GM10248 (cell line): ENCODE results near the gene CDX1.

Source experiments
- CTCF ChIA-PET: fragments of 300-600 bp; sonication (Branson Sonifier 250); formaldehyde crosslinking; extraction: SDS; loops from one replicate; lab custom pipeline; 2021; ENCODE audit warnings: antibody characterized with exemption; lab: Yijun Ruan, JAX
- POLR2A ChIA-PET: fragments of 350-650 bp; sonication (Branson Sonifier 250); formaldehyde crosslinking; extraction: SDS; loops from one replicate; lab custom pipeline; 2020; ENCODE audit warnings: antibody characterized with exemption; lab: Yijun Ruan, JAX
- DNase-seq: peaks from one replicate; pipeline ENCODE4 v3.0.0; 2012; ENCODE audit errors: extremely low spot score
- CTCF ChIP-seq: IDR thresholded peaks from 2 replicates; pipeline ENCODE4 v1.5.1; 2012; ENCODE audit warnings: mild to moderate bottlenecking, low read depth; ENCODE audit errors: extremely low read depth, missing control alignments, control extremely low read depth

Gene CDX1

GRCh38 chr5:150211156-150212030 is 44.8 kb downstream of the CDX1 start:
- POLR2A ChIA-PET, result no interaction called here
- CTCF ChIA-PET, result interaction anchor here (0.8 to 6.4 kb wide), 4 partner anchors 7 to 187 kb away, joined by 3 to 49 read pairs (median 3); no protein-coding TSS in a partner anchor
- DNase-seq, result no peak
- no peak for TF ChIP-seq CTCF

GRCh38 chr5:150213530-150213929 is 47.0 kb downstream of the CDX1 start:
- ChIA-PET POLR2A (no interaction called here), CTCF (interaction anchor here (0.6 to 2.3 kb wide), 2 partner anchors 10 to 84 kb away, joined by 4 to 5 read pairs; no protein-coding TSS in a partner anchor)
- DNase-seq, result no peak
- TF ChIP-seq CTCF, result no peak

GRCh38 chr5:150214289-150214688 is 47.7 kb downstream of the CDX1 start:
- ChIA-PET CTCF (interaction anchor here (2.3 kb wide), 1 partner anchor 85 kb away, joined by 5 read pairs; no protein-coding TSS in a partner anchor), POLR2A (no interaction called here)
- no peak for DNase-seq
- no peak for TF ChIP-seq CTCF

GRCh38 chr5:150215979-150216944 is 49.7 kb downstream of the CDX1 start:
- DNase-seq, result no peak
- CTCF ChIA-PET, result interaction anchor here (0.7 to 4.3 kb wide), 12 partner anchors 8 to 364 kb away, joined by 3 to 49 read pairs (median 5); no protein-coding TSS in a partner anchor
- no peak for TF ChIP-seq CTCF
- POLR2A ChIA-PET, result no interaction called here

GRCh38 chr5:150217038-150217437 is 50.5 kb downstream of the CDX1 start:
- POLR2A ChIA-PET, result no interaction called here
- CTCF ChIA-PET, result interaction anchor here (0.6 to 4.3 kb wide), 11 partner anchors 9 to 95 kb away, joined by 3 to 49 read pairs (median 8); no protein-coding TSS in a partner anchor
- DNase-seq, result no peak
- no peak for TF ChIP-seq CTCF
